Activated T-helper 1 cell treated with anti-CD3 and anti-CD28 coated beads, Interleukin-2, amount 50 U/mL, for 16 hours (primary cell): ENCODE results near the gene PFDN2.

ENCODE experiments used
- DNase-seq, 2 donors: peaks; one replicate each; pipeline ENCODE4 v3.0.0-alpha.2; 2020; ENCODE audit warnings: low read depth in 1 of 2, low spot score in 1 of 2

Gene PFDN2

GRCh38 chr1:161061419-161061818, 56.4 kb downstream of the PFDN2 start:
- no peak for DNase-seq

GRCh38 chr1:161059293-161059692, 58.5 kb downstream of the PFDN2 start:
- DNase-seq = no peak

GRCh38 chr1:161054805-161055204, 63.0 kb downstream of the PFDN2 start:
- DNase-seq = no peak

GRCh38 chr1:161054232-161054631, 63.6 kb downstream of the PFDN2 start:
- DNase-seq = no peak

- DNase-seq = no peak
Measured at GRCh38 chr1:161052899-161053298, 64.9 kb downstream of the PFDN2 start.

- no peak for DNase-seq
Measured at GRCh38 chr1:161051219-161051618, 66.6 kb downstream of the PFDN2 start.
